ENCODE measurements around the gene ADNP2. TPM values are rescaled to one million over a fixed set of nuclear protein-coding genes. Genes with fewer than 3 reads are reported as not detected.

The ADNP2 gene
- total and polyA plus RNA-seq, 2 of the 4 experiments (the other 2 are of a cell fraction) = 5.6 to 18.3 TPM

GRCh38 chr18:80075940-80076339 lies 33.1 kb upstream of the ADNP2 start:
- Histone ChIP-seq H3K18ac (ENCODE audit: low read depth, low read length) (no peak overlapping the region), H3K9me3 (ENCODE audit: control insufficient read depth, insufficient read depth, low read length) (no peaks in the 10 kb centered on the region), H3K4ac (ENCODE audit: low read depth, low read length) (no peak overlapping the region), H2AK9ac (replicated peaks; ENCODE audit: low read depth, low read length, poor library complexity) (no peak overlapping the region), H3K23ac (ENCODE audit: low read depth, low read length) (no peak overlapping the region), H3K79me1 (ENCODE audit: low read depth in 1 of 2, low read length in 2 of 2) (no peaks in the 10 kb centered on the region), H4K91ac (ENCODE audit: insufficient read depth, low read depth, low read length) (no peak overlapping the region), H3K27me3 (ENCODE audit: control insufficient read depth, insufficient read depth, low read length) (peaks cover 11% of the 10 kb centered on the region), H3K56ac (ENCODE audit: extremely low read depth, insufficient read depth, low read length) (no peak overlapping the region), H2AK5ac (ENCODE audit: low read depth, low read length) (no peak overlapping the region), H2BK5ac (ENCODE audit: low read depth, low read length, poor library complexity, severe bottlenecking) (no peak overlapping the region), H3K9me1 (ENCODE audit: insufficient read depth, low read length) (no peaks in the 10 kb centered on the region), H2AFZ (replicated peaks; ENCODE audit: low read length, poor library complexity) (no peak overlapping the region), H3K4me3 (ENCODE audit: insufficient read depth, low read depth, low read length) (no peak overlapping the region), H3K14ac (replicated peaks; ENCODE audit: low read depth, low read length) (no peak overlapping the region), H3K36me3 (ENCODE audit: control insufficient read depth, insufficient read depth, low read length) (no peaks in the 10 kb centered on the region), H2BK20ac (ENCODE audit: low read depth, low read length) (no peak overlapping the region), H3K9ac (ENCODE audit: low read depth, low read length) (no peak overlapping the region), H4K20me1 (ENCODE audit: insufficient read depth, low read length) (no peaks in the 10 kb centered on the region), H3K27ac (ENCODE audit: insufficient read depth, low read length) (no peak overlapping the region), H2BK15ac (ENCODE audit: low read depth, low read length) (no peak overlapping the region), H3K4me2 (ENCODE audit: low read depth, low read length) (no peak overlapping the region), H3K4me1 (ENCODE audit: control insufficient read depth, insufficient read depth, low read length) (no peaks in the 10 kb centered on the region), H4K8ac (ENCODE audit: low read depth in 2 of 2, low read length in 2 of 2) (no peak overlapping the region), H2BK120ac (ENCODE audit: low read depth, low read length) (no peak overlapping the region), H4K5ac (ENCODE audit: low read depth, low read length) (no peak overlapping the region)
- ChIA-PET POLR2A (ENCODE audit: unreplicated experiment) (no interaction called here), CTCF (no interaction called here)
- no peak for DNase-seq
- dilution Hi-C loops (cut with HindIII; ENCODE audit: low sequenced_read_pairs, unreplicated experiment) = no loop called here
- ATAC-seq (ENCODE audit: low read depth) = no peak; the same call in 1 of the 2 replicates
- no TSS peak for BruUV-seq (replicated peaks)
- in situ Hi-C loops (cut with MboI; ENCODE audit: low sequenced_read_pairs) = no loop called here
- 100% methylated on average over 1 of the region's 7 CpGs; no CpG with 5 or more reads in 1 of the 2 experiments for WGBS, 2 experiments (ENCODE audit: extremely low coverage in 2 of 2, insufficient read length in 1 of 2)
- TF ChIP-seq MAZ (IDR thresholded peaks at IDR 0.05; ENCODE audit: borderline replicate concordance, low read depth, low read length) (no peak), ELK1 (IDR thresholded peaks at IDR 0.05; ENCODE audit: borderline replicate concordance, low read depth, low read length) (no peak), NFE2L2 (IDR thresholded peaks at IDR 0.05; ENCODE audit: low read depth, low read length) (no peak), SMC3 (IDR thresholded peaks at IDR 0.05; ENCODE audit: low read depth, low read length) (no peak), RCOR1 (IDR thresholded peaks at IDR 0.05; ENCODE audit: insufficient replicate concordance, low read length) (no peak), USF2 (IDR thresholded peaks at IDR 0.05; ENCODE audit: low read depth, low read length) (no peak), RAD21 (IDR thresholded peaks at IDR 0.05; ENCODE audit: low read length) (no peak), CEBPB (IDR thresholded peaks at IDR 0.05; ENCODE audit: low read depth, low read length) (no peak)
- intact Hi-C loops (cut with micrococcal nuclease) = no loop called here

All from IMR-90 (cell line).